SK-N-SH treated with all-trans-retinoic acid at 6 μM for 48 hours (cell line): ENCODE measurements around the gene MYO5B.

ENCODE experiments used
- CREB5 ChIP-seq: fragments of 250-450 bp; sonication (Bioruptor Pico); IDR thresholded peaks from 2 replicates; pipeline ENCODE4 v1.5.1; 2020; ENCODE audit warnings: low read depth, mild to moderate bottlenecking, moderate library complexity
- ZC3H10 ChIP-seq: fragments of 250-450 bp; sonication (Bioruptor Pico); IDR thresholded peaks from 2 replicates; pipeline ENCODE4 v1.5.1; 2021; ENCODE audit warnings: mild to moderate bottlenecking, moderate library complexity
- ZFP3 ChIP-seq: fragments of 250-450 bp; sonication (Bioruptor Pico); IDR thresholded peaks from 2 replicates; pipeline ENCODE4 v1.5.0; 2020; ENCODE audit warnings: mild to moderate bottlenecking, moderate library complexity
- ZFP30 ChIP-seq: fragments of 450-650 bp; formaldehyde crosslinking; IDR thresholded peaks from 2 replicates; pipeline ENCODE4 v1.5.0; 2022; ENCODE audit warnings: mild to moderate bottlenecking, moderate library complexity
- ZNF565 ChIP-seq: fragments of 450-650 bp; formaldehyde crosslinking; conservative IDR thresholded peaks from 2 replicates; pipeline ENCODE4 v1.5.0; 2020; ENCODE audit warnings: low read depth, mild to moderate bottlenecking, moderate library complexity

DNA sequence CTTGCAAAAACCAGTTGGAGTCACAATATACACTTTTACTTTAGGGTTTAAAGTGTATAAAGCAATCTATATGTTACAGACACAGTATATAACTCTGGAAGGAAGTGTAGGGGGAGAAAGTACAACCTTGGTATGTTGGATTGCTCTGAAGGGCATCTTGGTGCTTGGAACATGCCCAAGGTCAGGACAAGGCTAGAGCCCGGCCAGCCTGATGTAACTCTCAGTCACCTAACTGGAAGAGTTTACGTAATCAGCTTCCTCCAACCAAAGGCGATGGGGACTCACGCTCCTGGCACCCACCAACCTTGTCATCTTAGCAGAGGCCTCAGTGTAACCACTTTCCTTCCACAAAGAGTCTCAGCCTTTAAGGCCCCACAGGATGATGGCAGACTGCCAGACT lies 200.5 kb downstream of the MYO5B start:
- TF ChIP-seq ZFP3 (CRISPR knock-in tag) (no peak), ZNF565 (CRISPR knock-in tag) (no peak), ZFP30 (CRISPR knock-in tag) (no peak), CREB5 (CRISPR knock-in tag) (no peak), ZC3H10 (CRISPR knock-in tag) (no peak)
